ENCODE data around the gene MILR1.
"Not testable (repeated sequence)": the region's sequence is repeated elsewhere in the genome, so short reads cannot be mapped to it uniquely, and the experiment has no call there.

The MILR1 gene, protein sequence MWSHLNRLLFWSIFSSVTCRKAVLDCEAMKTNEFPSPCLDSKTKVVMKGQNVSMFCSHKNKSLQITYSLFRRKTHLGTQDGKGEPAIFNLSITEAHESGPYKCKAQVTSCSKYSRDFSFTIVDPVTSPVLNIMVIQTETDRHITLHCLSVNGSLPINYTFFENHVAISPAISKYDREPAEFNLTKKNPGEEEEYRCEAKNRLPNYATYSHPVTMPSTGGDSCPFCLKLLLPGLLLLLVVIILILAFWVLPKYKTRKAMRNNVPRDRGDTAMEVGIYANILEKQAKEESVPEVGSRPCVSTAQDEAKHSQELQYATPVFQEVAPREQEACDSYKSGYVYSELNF

DNA sequence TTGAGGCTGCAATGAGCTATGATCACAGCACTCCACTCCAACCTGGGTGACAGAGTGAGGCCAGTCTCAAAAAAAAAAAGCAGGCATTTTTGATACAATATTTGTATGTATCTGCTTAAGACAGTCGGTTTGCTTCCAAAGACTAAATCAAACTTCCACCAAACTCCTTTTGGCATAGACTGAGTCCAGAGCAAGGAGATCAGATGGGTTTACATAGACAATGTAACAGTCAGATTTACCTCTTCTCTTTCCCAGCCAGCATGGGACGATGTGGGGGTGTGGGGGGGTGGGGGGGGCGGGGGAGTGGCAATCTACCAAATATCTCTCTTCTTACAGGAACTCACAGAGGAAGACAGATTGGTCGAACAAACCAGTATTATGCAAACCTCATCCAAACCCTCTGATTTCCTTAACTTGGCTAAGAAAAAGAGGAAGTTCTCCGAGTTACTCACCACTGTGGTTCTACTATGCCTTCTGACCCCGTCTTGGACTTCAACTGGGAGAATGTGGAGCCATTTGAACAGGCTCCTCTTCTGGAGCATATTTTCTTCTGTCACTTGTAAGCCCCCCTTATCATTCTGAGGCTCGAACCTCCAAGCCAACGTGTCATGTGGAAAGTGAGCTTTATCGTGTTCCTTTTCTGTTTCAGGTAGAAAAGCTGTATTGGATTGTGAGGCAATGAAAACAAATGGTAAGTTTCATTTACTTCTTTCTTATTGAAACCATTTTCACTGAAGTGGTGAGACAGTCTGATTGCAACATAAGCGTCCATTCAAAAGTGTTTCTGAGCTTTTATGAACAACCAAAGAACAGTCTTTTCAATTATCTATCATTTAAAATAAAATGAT is at the start of gene MILR1:
Gene MILR1 (plus strand): TSS at position 451 of the 848 bp plus-strand sequence. CDS start 54 bp downstream, at position 505.
- peak; percentile 95 to 100 for DNase-seq

DNA sequence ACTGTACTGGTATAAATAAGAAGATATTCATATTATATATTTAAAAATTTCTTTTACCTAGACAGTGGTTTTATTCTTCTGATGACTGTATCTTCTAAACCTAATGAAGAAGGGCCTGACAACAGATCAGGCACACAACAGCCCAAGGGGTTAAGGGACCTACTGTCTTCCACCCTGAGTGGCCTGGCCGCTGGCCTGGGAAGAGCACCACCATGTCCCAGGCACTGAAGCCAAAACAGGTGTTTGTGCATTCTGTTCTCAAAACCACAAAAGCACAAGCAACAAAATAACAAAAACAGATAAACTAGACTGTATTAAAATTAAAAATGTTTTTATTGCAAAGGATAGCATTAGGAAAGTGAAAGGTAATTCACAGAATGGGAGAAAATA is 49.2 kb upstream of the MILR1 start:
- no peak for DNase-seq

DNA sequence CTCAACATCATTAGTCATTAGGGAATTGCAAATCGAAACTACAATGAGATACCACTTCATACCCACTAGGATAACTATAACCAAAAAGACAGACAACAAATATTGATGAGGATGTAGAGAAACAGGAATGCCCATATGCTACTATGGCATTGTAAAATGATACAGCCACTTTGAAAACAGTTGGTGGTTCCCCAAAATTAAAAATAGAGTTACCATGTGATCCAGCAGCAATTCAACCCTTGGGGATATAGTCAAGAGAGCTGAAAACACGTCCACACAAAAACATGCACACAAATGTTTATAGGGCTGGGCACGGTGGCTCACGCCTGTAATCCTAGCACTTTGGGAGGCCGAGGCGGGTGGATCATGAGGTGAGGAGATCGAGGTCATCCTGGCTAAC is 48.3 kb upstream of the MILR1 start:
- DNase-seq = no peak

DNA sequence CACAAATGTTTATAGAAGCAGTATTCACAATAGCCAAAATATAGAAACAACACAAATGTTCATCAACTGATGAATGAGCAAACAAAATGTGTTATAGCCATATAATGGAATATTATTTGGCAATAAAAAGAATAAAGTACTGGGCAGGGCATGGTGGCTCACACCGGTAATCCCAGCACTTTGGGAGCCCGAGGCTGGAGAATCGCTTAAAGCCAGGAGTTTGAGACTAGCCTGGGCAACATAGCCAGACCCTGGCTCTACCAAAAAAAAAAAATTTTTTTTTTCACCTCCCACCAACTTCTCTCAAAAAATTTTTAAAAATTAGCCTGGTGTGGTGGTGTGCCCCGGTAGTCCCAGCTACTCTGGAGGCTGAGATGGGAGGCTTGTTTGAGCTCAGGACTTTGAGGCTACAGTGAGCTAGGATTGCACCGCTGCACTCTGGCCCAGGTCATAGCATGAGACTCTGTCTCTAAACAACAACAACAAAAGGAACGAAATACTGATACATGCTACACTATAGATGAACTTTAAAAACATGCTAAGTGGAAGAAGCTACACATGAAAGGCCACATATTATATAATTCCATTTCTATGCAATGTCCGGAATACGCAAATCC is 47.6 kb upstream of the MILR1 start:
- no peak for DNase-seq

DNA sequence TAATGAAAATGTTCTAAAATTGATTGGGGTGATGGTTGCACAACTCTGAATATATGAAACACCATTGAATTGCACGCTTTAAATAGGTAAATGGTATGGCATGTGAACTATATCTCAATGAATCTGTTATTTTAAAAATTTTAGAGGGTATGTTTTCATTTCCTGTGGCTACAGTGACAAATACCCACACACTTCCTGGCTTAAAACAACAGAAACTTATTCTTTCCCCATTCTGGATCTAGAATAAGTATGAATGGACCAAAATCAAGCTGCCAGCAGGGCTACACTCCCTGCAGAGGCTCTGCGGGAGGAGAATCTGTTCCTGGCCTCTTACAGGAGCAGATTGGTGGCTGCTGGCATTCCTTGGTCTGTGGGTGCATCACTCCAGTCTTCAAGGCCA is 47.0 kb upstream of the MILR1 start:
- DNase-seq = no peak

DNA sequence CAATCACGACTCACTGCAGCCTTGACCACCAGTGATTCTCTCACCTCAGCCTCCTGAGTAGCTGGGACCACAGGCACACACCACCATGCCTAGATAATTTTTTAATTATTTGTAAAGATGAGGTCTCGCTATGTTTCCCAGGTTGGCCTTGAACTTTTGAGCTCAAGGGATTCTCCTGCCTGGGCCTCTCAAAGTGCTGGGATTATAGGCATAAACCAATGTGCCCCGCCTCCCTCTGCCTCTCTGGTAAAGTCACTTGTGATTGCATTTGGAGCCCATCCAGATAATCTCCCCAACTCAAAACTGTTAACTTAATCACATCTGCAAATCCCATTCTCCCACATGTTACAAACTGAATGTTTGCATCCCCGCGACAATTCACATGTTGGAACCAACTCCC is 46.4 kb upstream of the MILR1 start:
- DNase-seq = no peak

DNA sequence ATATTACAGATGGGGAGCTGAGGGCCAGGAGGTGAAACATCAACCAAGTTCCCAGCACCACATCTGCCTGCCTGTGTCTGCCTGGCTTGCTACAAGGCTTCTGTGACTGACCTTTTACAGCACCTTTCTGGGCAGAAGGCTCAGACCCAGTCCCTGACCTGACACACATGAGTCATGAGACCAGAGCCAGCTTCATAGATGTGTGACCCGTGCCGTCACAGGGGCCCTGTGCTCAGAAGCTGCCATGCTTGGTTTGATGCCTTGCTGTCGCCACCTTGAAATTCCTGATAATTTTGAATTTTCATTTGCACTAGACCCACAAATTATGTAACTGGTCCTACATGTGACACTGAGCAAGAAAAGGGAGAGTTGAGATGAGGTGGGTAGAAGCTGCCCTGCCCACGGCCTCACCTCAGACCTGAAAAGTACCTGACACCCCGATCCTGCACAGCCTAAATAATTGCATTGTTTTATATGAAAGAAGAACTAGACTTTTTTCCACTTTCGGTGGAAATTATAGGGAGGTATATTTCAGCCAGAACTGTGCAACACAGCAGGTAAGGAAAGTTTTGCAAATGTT is 44.9 kb upstream of the MILR1 start:
- no peak for DNase-seq

DNA sequence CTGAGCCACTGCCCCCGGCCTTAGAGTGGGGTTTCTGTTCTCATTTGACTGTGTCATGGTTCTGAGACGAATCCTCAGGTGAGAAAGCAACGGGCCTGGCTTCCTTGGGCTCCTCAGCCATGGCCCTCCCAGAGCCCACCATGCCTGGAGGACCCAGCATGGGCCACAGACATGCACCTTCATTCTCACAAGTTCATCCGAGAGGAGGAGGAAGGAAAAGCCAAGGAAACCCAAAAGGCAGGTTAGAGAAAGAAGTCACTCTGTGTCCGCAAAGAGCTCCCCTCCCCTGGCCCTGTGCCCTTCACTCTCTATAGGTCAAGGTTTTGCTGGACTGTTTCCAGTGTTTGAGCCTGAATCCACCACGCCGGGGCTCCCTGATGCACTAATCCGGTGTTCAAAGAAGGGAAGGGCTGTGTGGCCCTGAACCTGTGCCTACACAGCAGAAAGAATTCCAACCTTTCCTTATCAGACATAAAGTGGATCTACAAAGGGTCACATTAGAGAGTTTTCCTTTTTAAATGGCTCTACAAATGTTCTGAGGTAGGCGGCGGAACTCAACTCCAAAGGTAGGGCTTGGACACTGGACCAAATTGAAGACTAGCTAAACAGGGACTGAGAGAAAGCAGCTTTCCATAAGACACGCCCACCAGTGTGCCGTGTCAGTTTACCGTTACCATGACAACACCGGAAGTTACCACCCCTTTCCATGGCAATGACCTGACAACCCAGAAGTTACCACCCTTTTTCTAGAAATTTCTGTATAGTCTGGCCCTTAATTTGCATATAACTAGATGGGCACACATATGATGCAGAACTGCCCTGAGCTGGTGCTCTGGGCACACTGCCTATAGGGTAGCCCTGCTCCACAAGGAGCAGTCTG is 42.4 kb upstream of the MILR1 start:
- peak; percentile 42 to 71 for DNase-seq

DNA sequence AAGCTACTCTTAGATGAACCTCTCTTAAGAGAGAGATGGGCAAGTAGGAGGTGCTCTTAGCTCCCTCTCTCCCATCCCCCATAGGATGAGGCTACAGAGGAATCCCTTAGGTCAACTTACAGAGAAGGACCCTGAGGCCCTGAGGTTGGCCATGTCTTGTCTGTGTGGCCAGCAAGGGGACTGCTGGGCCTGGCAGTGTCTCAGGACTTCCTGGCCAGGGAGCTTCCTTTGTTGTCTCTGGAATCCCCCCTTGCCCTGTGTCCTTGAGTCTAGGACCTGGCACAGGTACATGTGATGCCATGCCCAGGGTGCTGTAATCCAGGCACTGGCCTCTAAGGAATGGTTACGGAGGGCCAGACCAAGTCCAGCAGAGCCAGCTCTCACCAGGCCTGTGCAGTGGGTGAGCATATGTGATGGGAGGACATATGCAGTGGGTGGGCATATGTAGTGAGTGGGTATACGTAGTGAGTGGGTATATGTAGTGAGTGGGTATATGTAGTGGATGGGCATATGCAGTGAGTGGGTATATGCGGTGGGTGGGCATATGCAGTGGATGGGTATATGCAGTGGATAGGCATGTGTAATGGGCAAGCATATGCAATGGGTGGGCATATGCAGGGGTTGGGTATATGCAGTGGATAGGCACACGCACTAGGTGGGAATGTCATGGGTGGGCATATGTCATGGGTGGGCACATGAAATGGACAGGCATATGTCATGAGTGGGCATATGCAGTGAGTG is 38.0 kb upstream of the MILR1 start:
- DNase-seq = no peak

DNA sequence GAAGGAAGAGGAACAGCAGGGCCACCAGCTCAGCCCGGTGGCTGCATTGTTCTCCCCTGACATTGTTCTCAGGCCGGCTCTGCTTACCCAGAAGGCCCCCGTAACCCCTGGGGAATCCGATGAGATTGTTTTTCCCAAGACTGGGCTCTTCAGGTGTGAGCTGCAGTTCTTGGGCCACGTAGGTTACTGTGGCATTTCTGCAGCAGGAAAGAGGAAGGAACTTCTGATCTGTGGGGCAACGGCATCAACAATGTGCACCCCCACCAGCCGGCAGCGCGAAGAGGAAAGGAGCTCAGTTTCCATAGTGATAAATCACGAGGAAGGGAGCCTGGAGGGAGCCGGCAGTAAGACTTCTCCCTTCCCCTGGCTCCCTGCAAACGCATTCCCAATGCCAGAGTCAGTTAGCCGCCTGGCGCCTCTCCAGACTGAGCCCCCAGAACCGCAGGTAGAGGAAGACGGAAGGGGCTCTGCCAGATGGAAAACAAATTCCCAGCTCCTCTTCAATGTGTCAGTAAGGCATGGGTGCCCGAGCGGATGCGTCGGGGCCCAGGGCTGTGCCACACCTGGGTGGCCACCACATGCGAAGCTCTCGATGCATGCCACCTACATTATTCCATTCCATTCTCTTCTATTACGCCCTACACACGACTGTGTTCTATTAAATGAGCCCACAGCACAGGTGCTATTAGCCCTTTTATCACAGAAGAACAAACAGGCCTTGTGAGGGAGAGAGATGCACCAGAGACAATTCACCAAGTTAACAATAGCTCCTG is 36.7 kb upstream of the MILR1 start:
- peak; percentile 78 to 80 for DNase-seq

DNA sequence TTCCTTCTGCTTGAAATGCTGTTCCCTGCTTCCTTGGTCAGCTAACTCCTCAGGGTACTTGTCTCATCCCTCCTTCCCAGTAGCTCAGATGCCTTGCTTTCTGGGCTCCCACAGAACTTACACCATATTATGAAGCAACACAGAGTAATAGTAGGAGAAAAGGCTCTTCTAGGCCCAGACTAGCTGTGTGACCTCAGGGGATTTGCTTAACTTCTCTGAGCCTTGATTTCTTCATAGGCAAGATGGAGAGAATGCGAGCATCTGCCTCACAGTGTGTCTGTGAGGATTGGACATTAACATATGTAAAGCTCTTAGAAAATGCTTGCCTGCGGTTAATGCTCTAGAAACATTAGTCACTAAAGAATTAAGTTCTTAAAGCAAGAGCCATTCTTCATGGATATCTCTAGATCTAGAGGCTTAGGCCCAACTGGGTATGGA is 36.0 kb upstream of the MILR1 start:
- DNase-seq = peak; percentile 35 to 41

DNA sequence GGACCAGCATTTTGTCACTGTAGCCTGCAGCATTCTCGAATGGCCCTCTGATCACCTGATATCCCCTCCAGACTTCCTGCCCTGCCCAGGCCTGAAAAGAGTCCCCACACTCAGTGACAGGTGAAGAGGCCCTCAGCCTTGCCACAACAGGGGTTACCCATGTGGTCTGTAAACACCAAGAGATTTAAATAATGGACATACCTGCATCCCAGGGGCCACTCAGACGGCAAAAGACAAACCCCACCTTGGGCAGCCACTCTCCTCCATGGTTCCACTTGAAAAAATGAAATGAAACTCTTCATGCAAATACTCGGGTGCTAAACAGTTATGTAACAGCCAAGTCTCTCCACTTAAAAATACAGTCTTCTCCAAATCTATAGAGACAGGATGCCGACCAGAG is 35.4 kb upstream of the MILR1 start:
- DNase-seq = peak; percentile 57 to 63

DNA sequence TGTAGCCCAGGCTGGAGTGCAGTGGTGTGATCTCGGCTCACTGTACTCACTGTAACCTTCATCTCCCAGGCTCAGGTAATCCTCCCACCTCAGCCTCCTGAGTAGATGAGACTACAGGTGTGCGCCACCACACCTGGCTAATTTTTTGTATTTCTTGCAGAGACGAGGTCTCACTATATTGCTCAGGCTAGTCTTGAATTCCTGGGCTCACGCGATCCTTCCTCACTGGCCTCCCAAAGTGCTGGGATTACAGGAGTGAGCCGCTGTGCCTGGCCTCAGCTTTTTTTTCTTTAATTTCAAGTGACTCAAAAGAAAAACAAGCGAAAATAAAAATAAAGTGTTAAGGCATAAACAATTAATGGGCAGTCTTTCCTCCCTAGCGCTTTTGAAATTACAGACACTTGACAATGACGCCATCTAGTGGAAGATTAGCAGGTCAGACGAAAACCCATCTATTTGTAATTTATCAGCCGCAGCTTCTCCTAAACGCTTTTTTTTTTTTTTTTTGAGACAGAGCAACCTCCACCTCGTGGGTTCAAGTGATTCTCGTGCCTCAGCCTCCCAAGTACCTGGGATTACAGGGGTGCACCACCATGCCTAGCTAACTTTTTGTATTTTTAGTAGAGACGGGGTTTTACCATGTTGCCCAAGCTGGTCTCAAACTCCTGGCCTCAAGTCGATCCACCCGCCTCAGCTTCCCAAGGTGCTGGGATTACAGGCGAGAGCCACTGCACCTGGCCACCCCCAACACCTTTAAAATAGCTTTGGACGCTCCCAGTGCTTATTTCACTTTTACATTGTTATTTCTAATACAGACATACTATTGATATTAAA is 30.2 kb upstream of the MILR1 start:
- DNase-seq = peak; percentile 55 to 82

DNA sequence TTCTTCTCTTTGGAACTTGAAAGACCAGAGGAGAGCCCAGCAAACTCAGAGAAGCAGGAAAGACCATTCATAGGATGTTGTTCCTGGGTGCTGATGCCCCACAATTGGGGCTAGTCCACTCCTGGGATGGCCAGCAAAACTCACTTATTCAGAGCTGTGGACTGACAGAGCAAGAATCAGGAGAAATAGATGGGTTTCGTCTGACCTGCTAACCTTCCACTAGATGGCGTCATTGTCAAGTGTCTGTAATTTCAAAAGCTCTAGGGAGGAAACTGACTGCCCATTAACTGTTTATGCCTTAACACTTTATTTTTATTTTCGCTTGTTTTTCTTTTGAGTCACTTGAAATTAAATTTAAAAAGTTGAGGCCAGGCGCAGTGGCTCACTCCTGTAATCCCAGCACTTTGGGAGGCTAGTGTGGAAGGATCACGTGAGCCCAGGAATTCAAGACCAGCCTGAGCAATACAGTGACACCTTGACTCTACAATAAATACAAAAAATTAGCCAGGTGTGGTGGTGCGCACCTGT is 28.7 kb upstream of the MILR1 start:
- DNase-seq = peak; percentile 73 to 88

DNA sequence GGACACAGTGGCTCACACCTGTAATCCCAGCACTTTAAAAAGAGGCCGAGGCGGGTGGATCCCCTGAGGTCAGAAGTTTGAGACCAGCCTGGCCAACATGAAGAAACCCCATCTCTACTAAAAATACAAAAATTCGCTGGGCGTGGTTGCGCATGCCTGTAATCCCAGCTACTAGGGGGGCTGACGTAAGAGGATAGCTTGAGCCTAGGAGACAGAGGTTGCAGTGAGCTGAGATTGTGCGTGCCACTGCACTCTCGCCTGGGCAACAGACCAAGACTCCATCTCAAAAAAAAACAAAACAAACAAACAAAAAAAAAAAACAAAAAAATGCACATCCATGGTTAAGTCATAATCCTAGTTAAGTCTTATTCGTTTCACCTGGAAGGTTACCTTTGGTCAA is 26.8 kb upstream of the MILR1 start:
- DNase-seq = not testable (repeated sequence)

DNA sequence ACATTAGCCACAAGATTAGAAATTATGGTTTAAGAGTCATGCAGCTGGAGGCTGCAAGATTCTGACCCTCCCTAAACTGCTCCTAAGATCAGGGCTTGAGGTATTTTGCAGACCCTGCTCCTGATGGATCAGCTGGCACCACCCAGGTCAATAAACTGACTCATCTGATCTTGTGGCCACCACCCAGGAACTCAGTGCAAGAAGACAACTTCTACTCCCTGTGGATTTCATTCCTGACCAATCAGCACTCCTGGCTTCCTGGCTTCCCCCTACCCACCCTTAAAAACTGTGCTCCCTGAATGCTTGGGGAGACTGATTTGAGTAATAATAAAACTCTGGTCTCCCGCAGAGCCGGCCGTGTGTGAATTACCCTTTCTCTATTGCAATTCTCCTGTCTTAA is 25.0 kb upstream of the MILR1 start:
- DNase-seq = no peak

DNA sequence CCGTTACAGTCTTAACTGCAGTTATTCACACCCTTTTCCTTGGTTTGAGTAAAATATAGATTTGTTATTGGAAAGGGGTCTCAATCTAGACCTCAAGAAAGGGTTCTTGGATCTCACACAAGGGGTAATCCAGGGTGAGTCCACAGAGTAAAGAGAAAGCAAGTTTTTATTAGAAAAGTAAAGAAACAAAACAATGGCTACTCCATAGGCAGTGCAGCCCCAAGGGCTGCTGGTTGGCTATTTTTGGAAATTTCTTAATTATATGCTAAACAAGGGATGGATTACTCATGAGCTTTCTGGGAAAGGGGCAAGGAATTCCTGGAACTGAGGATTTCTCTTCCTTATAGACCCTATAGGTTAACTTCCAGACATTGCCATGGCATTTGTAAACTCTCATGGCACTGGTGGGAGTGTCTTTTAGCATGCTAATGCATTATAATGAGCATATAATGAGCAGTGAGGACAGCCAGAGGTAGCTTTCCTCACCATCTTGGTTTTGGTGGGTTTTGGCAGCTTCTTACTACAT is 24.5 kb upstream of the MILR1 start:
- DNase-seq = no peak

DNA sequence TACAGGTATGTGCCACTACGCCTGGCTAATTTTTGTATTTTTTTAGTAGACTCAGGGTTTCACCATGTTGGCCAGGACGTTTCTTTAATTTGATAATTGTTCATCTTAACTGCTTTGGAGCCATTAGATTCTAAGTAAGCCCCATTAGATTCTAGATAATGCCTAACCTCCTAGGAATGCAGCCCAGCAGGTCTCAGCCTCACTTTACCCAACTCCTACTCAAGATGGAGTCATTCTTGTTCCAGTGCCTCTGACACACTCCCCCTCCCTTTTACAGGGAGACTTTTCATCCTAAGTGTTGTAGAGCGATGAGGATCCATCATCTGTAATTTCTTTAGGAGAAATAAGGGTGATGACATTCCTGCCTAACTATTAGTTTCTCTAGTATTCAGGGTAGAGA is 23.7 kb upstream of the MILR1 start:
- DNase-seq = no peak

DNA sequence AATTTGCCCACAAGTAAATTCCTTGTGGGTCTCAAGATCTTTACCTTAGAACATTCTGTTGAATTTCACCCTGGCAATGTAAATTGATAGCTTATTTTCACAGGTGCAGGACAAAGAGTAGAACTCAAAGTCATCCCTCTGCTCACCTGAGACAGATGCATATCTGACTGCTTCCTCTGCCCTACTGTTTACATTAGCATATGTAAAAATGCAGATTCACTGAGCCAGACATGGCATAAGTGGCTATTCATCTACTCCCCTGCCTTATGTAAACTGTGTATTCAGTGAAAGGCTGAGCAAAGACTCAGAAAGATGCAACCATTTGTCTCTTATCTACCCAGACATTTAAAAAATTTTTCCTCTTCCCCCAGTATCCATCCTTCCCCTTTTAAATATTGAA is 22.3 kb upstream of the MILR1 start:
- DNase-seq = no peak

Measured in inflammatory macrophage treated with lipopolysaccharide for 1 hour (primary cell).